HEK293 (cell line): Measurements from ENCODE around the gene LRCH1.

ENCODE experiments used
- EGR2 ChIP-seq: fragments of 450-650 bp; formaldehyde crosslinking; IDR thresholded peaks from 2 replicates; pipeline ENCODE4 v1.5.1; 2016; ENCODE audit warnings: low read depth, missing biosample characterization, missing genetic modification characterization
- GLI4 ChIP-seq: fragments of 450-650 bp; formaldehyde crosslinking; IDR thresholded peaks from 2 replicates; pipeline ENCODE4 v1.5.1; 2016; ENCODE audit warnings: missing biosample characterization, missing genetic modification characterization
- HOXC10 ChIP-seq: sonication (generic); formaldehyde crosslinking; IDR thresholded peaks from 2 replicates; pipeline ENCODE4 v1.8.1; 2023; ENCODE audit warnings: mild to moderate bottlenecking, missing genetic modification reagents
- HOXD13 ChIP-seq: sonication (generic); formaldehyde crosslinking; IDR thresholded peaks from 2 replicates; pipeline ENCODE4 v1.8.0; 2022; ENCODE audit warnings: missing genetic modification reagents, borderline replicate concordance
- KLF7 ChIP-seq: fragments of 450-650 bp; formaldehyde crosslinking; IDR thresholded peaks from 2 replicates; pipeline ENCODE4 v1.5.1; 2016; ENCODE audit warnings: missing biosample characterization, missing genetic modification characterization, borderline replicate concordance
- MEIS1 ChIP-seq: sonication (generic); formaldehyde crosslinking; IDR thresholded peaks from 2 replicates; pipeline ENCODE4 v1.8.1; 2022; ENCODE audit warnings: missing genetic modification reagents, mild to moderate bottlenecking, borderline replicate concordance
- YY1 ChIP-seq: fragments of 450-650 bp; formaldehyde crosslinking; IDR thresholded peaks from 2 replicates; pipeline ENCODE4 v1.5.1; 2018; ENCODE audit warnings: missing biosample characterization, missing genetic modification characterization
- ZFP41 ChIP-seq: fragments of 450-650 bp; formaldehyde crosslinking; IDR thresholded peaks from 2 replicates; pipeline ENCODE4 v1.5.1; 2016; ENCODE audit warnings: missing biosample characterization, missing genetic modification characterization, borderline replicate concordance
- ZNF19 ChIP-seq: fragments of 450-650 bp; formaldehyde crosslinking; IDR thresholded peaks from 2 replicates; pipeline ENCODE4; 2016; ENCODE audit warnings: missing biosample characterization, missing genetic modification characterization, low read depth
- ZNF24 ChIP-seq: fragments of 450-650 bp; formaldehyde crosslinking; IDR thresholded peaks from 2 replicates; pipeline ENCODE4 v1.5.1; 2016; ENCODE audit warnings: missing biosample characterization, missing genetic modification characterization
- ZNF423 ChIP-seq: fragments of 450-650 bp; formaldehyde crosslinking; IDR thresholded peaks from 2 replicates; pipeline ENCODE4 v1.5.1; 2016; ENCODE audit warnings: missing biosample characterization, missing genetic modification characterization
- ZNF426 ChIP-seq: fragments of 450-650 bp; formaldehyde crosslinking; IDR thresholded peaks from 2 replicates; pipeline ENCODE4 v1.5.1; 2017; ENCODE audit warnings: missing biosample characterization, missing genetic modification characterization, mild to moderate bottlenecking, inconsistent platforms, moderate library complexity
- ZNF433 ChIP-seq: fragments of 450-650 bp; formaldehyde crosslinking; IDR thresholded peaks from 2 replicates; pipeline ENCODE4 v1.5.1; 2016; ENCODE audit warnings: missing biosample characterization, missing genetic modification characterization, low read depth
- ZNF48 ChIP-seq: fragments of 450-650 bp; formaldehyde crosslinking; IDR thresholded peaks from 2 replicates; pipeline ENCODE4 v1.5.1; 2016; ENCODE audit warnings: missing biosample characterization, missing genetic modification characterization
- ZNF510 ChIP-seq: fragments of 450-650 bp; formaldehyde crosslinking; IDR thresholded peaks from 2 replicates; pipeline ENCODE4 v1.5.1; 2018; ENCODE audit warnings: mild to moderate bottlenecking, missing genetic modification characterization, missing biosample characterization; ENCODE audit not compliant: insufficient replicate concordance
- ZNF521 ChIP-seq: fragments of 450-650 bp; formaldehyde crosslinking; IDR thresholded peaks from 2 replicates; pipeline ENCODE4 v1.5.1; 2017; ENCODE audit warnings: missing biosample characterization, mild to moderate bottlenecking, missing genetic modification characterization
- ZNF768 ChIP-seq: fragments of 450-650 bp; formaldehyde crosslinking; IDR thresholded peaks from 2 replicates; pipeline ENCODE4 v1.5.1; 2018; ENCODE audit warnings: missing biosample characterization, mild to moderate bottlenecking, missing genetic modification characterization
- ZNF777 ChIP-seq: fragments of 450-650 bp; formaldehyde crosslinking; IDR thresholded peaks from 2 replicates; pipeline ENCODE4 v1.5.1; 2017; ENCODE audit warnings: missing biosample characterization, missing genetic modification characterization, borderline replicate concordance
- TF ChIP-seq, protein P1 (sequence below): fragments of 450-650 bp; formaldehyde crosslinking; IDR thresholded peaks from 2 replicates; pipeline ENCODE4 v1.5.1; 2017; ENCODE audit warnings: missing biosample characterization, missing genetic modification characterization
- TF ChIP-seq, protein P2 (sequence below): fragments of 450-650 bp; formaldehyde crosslinking; IDR thresholded peaks from 2 replicates; pipeline ENCODE4 v1.5.1; 2016; ENCODE audit warnings: missing biosample characterization, missing genetic modification characterization
- TF ChIP-seq, protein P3 (sequence below): fragments of 450-650 bp; formaldehyde crosslinking; IDR thresholded peaks from 2 replicates; pipeline ENCODE4 v1.5.1; 2016; ENCODE audit warnings: missing biosample characterization, missing genetic modification characterization
- TF ChIP-seq, protein P4 (sequence below): fragments of 450-650 bp; formaldehyde crosslinking; IDR thresholded peaks from 2 replicates; pipeline ENCODE4 v1.5.1; 2016; ENCODE audit warnings: missing biosample characterization, missing genetic modification characterization
- TF ChIP-seq, protein P5 (sequence below): fragments of 450-650 bp; formaldehyde crosslinking; IDR thresholded peaks from 2 replicates; pipeline ENCODE4 v1.5.0; 2017; ENCODE audit warnings: missing biosample characterization, missing genetic modification characterization, borderline replicate concordance
- TF ChIP-seq, protein P6 (sequence below): fragments of 450-650 bp; formaldehyde crosslinking; IDR thresholded peaks from 2 replicates; pipeline ENCODE4 v1.5.1; 2017; ENCODE audit warnings: missing biosample characterization, missing genetic modification characterization

Gene LRCH1

DNA sequence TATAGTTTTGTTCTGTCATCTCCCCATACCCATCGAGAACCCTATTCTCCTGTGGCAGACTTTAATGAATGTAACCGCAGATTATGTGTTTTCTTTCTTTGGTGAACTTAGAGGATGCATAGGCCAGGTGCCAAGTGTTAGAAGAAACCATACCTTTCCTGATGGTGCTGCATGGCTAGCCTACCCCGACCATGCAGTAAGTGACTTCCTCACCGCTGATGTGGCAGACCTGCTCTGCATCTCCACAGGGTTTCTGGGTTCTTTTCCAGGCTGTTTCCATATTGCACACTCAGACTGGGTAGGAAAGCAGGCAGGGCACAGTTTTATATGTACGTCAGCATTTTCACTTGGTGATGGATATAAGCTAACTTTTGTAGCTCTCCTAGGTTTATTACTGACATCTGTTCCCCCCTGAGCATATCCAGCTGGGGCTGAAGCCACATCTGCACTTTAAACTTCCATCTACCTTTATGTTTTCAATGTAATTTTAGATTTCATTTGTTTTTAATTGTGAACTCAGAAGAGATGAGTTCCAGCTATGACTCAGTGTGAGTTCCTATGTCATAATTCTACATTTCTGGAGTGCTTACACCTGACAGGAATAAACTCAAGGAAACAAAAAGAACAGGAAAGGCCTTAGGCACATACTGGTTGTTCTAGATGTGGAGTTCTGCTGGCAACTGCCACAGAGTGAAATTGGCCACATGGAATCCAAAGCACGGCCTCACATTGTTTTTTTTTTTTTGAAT, 42.3 kb downstream of the LRCH1 start (continued):
- no peak for TF ChIP-seq ZNF768 (tag by site-specific recombination)
- TF ChIP-seq, protein P1, sequence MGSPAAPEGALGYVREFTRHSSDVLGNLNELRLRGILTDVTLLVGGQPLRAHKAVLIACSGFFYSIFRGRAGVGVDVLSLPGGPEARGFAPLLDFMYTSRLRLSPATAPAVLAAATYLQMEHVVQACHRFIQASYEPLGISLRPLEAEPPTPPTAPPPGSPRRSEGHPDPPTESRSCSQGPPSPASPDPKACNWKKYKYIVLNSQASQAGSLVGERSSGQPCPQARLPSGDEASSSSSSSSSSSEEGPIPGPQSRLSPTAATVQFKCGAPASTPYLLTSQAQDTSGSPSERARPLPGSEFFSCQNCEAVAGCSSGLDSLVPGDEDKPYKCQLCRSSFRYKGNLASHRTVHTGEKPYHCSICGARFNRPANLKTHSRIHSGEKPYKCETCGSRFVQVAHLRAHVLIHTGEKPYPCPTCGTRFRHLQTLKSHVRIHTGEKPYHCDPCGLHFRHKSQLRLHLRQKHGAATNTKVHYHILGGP (tag by site-specific recombination): no peak
- no peak for TF ChIP-seq ZNF423 (tag by site-specific recombination)
- TF ChIP-seq ZNF24: no peak
- TF ChIP-seq ZNF433 (tag by site-specific recombination): no peak
- no peak for TF ChIP-seq ZNF777 (tag by site-specific recombination)
- no peak for TF ChIP-seq KLF7 (tag by site-specific recombination)
- no peak for TF ChIP-seq ZNF510
- no peak for TF ChIP-seq YY1 (tag by site-specific recombination)
- no peak for TF ChIP-seq HOXC10 (CRISPR knock-in tag)
- no peak for TF ChIP-seq ZFP41
- no peak for TF ChIP-seq ZNF48 (tag by site-specific recombination)
- no peak for TF ChIP-seq MEIS1 (CRISPR knock-in tag)
- TF ChIP-seq HOXD13: no peak
- TF ChIP-seq, protein P2, sequence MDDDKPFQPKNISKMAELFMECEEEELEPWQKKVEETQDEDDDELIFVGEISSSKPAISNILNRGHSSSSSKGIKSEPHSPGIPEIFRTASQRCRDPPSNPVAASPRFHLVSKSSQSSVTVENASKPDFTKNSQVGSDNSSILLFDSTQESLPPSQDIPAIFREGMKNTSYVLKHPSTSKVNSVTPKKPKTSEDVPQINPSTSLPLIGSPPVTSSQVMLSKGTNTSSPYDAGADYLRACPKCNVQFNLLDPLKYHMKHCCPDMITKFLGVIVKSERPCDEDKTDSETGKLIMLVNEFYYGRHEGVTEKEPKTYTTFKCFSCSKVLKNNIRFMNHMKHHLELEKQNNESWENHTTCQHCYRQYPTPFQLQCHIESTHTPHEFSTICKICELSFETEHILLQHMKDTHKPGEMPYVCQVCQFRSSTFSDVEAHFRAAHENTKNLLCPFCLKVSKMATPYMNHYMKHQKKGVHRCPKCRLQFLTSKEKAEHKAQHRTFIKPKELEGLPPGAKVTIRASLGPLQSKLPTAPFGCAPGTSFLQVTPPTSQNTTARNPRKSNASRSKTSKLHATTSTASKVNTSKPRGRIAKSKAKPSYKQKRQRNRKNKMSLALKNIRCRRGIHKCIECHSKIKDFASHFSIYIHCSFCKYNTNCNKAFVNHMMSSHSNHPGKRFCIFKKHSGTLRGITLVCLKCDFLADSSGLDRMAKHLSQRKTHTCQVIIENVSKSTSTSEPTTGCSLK (tag by site-specific recombination): no peak
- TF ChIP-seq ZNF426: no peak
- TF ChIP-seq, protein P3, sequence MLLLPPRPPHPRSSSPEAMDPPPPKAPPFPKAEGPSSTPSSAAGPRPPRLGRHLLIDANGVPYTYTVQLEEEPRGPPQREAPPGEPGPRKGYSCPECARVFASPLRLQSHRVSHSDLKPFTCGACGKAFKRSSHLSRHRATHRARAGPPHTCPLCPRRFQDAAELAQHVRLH: no peak
- TF ChIP-seq EGR2: no peak
- TF ChIP-seq, protein P4, sequence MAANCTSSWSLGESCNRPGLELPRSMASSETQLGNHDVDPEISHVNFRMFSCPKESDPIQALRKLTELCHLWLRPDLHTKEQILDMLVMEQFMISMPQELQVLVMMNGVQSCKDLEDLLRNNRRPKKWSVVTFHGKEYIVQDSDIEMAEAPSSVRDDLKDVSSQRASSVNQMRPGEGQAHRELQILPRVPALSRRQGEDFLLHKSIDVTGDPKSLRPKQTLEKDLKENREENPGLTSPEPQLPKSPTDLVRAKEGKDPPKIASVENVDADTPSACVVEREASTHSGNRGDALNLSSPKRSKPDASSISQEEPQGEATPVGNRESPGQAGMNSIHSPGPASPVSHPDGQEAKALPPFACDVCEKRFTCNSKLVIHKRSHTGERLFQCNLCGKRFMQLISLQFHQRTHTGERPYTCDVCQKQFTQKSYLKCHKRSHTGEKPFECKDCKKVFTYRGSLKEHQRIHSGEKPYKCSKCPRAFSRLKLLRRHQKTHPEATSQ: no peak
- TF ChIP-seq, protein P5, sequence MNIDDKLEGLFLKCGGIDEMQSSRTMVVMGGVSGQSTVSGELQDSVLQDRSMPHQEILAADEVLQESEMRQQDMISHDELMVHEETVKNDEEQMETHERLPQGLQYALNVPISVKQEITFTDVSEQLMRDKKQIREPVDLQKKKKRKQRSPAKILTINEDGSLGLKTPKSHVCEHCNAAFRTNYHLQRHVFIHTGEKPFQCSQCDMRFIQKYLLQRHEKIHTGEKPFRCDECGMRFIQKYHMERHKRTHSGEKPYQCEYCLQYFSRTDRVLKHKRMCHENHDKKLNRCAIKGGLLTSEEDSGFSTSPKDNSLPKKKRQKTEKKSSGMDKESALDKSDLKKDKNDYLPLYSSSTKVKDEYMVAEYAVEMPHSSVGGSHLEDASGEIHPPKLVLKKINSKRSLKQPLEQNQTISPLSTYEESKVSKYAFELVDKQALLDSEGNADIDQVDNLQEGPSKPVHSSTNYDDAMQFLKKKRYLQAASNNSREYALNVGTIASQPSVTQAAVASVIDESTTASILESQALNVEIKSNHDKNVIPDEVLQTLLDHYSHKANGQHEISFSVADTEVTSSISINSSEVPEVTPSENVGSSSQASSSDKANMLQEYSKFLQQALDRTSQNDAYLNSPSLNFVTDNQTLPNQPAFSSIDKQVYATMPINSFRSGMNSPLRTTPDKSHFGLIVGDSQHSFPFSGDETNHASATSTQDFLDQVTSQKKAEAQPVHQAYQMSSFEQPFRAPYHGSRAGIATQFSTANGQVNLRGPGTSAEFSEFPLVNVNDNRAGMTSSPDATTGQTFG (tag by site-specific recombination): no peak
- no peak for TF ChIP-seq ZNF19
- TF ChIP-seq GLI4 (tag by site-specific recombination): no peak
- TF ChIP-seq ZNF521 (tag by site-specific recombination): no peak
- TF ChIP-seq, protein P6, sequence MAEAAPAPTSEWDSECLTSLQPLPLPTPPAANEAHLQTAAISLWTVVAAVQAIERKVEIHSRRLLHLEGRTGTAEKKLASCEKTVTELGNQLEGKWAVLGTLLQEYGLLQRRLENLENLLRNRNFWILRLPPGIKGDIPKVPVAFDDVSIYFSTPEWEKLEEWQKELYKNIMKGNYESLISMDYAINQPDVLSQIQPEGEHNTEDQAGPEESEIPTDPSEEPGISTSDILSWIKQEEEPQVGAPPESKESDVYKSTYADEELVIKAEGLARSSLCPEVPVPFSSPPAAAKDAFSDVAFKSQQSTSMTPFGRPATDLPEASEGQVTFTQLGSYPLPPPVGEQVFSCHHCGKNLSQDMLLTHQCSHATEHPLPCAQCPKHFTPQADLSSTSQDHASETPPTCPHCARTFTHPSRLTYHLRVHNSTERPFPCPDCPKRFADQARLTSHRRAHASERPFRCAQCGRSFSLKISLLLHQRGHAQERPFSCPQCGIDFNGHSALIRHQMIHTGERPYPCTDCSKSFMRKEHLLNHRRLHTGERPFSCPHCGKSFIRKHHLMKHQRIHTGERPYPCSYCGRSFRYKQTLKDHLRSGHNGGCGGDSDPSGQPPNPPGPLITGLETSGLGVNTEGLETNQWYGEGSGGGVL (tag by site-specific recombination): no peak
